Neuron (in vitro differentiated cells): Measurements from ENCODE around the gene MAP2K5.

ENCODE experiments used
- H2AFZ ChIP-seq: one replicate; pipeline ENCODE4 v1.6.1; 2013; ENCODE audit warnings: low read depth, mild to moderate bottlenecking, inconsistent platforms, low read length, moderate library complexity
- H3K27me3 ChIP-seq: one replicate; pipeline ENCODE4 v1.6.1; 2013; ENCODE audit warnings: low read length; ENCODE audit not compliant: insufficient read depth
- H3K36me3 ChIP-seq: one replicate; pipeline ENCODE4 v1.6.1; 2013; ENCODE audit warnings: low read length; ENCODE audit not compliant: insufficient read depth
- H3K4me1 ChIP-seq: one replicate; pipeline ENCODE4 v1.6.1; 2013; ENCODE audit warnings: low read length; ENCODE audit not compliant: insufficient read depth
- H3K4me3 ChIP-seq: 2 replicates; pipeline ENCODE4 v1.5.1; 2013; ENCODE audit warnings: mild to moderate bottlenecking, low read length, moderate library complexity
- H3K9me3 ChIP-seq: one replicate; pipeline ENCODE4 v1.6.1; 2013; ENCODE audit warnings: low read length

Gene MAP2K5

GRCh38 chr15:67805666-67806516, 263.4 kb downstream of the MAP2K5 start:
- Histone ChIP-seq H3K4me3 (no peak overlapping the region), H3K27me3 (no peaks in the 10 kb centered on the region), H3K36me3 (no peaks in the 10 kb centered on the region), H3K9me3 (no peaks in the 10 kb centered on the region), H2AFZ (no peak overlapping the region), H3K4me1 (peaks cover 13% of the 10 kb centered on the region)

GRCh38 chr15:67806536-67806935, 264.0 kb downstream of the MAP2K5 start:
- Histone ChIP-seq H3K36me3 (no peaks in the 10 kb centered on the region), H3K27me3 (no peaks in the 10 kb centered on the region), H3K9me3 (no peaks in the 10 kb centered on the region), H3K4me1 (peaks cover 13% of the 10 kb centered on the region), H2AFZ (no peak overlapping the region), H3K4me3 (no peak overlapping the region)

- Histone ChIP-seq H3K4me1 (peaks cover 13% of the 10 kb centered on the region), H3K9me3 (no peaks in the 10 kb centered on the region), H3K4me3 (no peak overlapping the region), H2AFZ (no peak overlapping the region), H3K27me3 (no peaks in the 10 kb centered on the region), H3K36me3 (no peaks in the 10 kb centered on the region)
These were observed 264.6 kb downstream of the MAP2K5 start for GRCh38 chr15:67807141-67807540.

GRCh38 chr15:67807836-67808235, 265.3 kb downstream of the MAP2K5 start:
- H3K4me1 ChIP-seq, result peaks cover 15% of the 10 kb centered on the region
- H3K27me3 ChIP-seq, result no peaks in the 10 kb centered on the region
- no peak overlapping the region for H2AFZ ChIP-seq
- no peak overlapping the region for H3K4me3 ChIP-seq
- no peaks in the 10 kb centered on the region for H3K36me3 ChIP-seq
- H3K9me3 ChIP-seq, result no peaks in the 10 kb centered on the region

- H3K4me3 ChIP-seq, result no peak overlapping the region
- H3K27me3 ChIP-seq, result no peaks in the 10 kb centered on the region
- no peak overlapping the region for H2AFZ ChIP-seq
- H3K36me3 ChIP-seq, result no peaks in the 10 kb centered on the region
- H3K9me3 ChIP-seq, result no peaks in the 10 kb centered on the region
- H3K4me1 ChIP-seq, result peaks cover 15% of the 10 kb centered on the region
These were observed 266.3 kb downstream of the MAP2K5 start for GRCh38 chr15:67808821-67809220.

GRCh38 chr15:67809441-67809840, 266.9 kb downstream of the MAP2K5 start:
- H3K4me1 ChIP-seq, result peaks cover 9% of the 10 kb centered on the region
- no peaks in the 10 kb centered on the region for H3K36me3 ChIP-seq
- no peaks in the 10 kb centered on the region for H3K27me3 ChIP-seq
- no peak overlapping the region for H3K4me3 ChIP-seq
- H2AFZ ChIP-seq, result no peak overlapping the region
- no peaks in the 10 kb centered on the region for H3K9me3 ChIP-seq

- Histone ChIP-seq H3K27me3 (no peaks in the 10 kb centered on the region), H2AFZ (no peak overlapping the region), H3K36me3 (no peaks in the 10 kb centered on the region), H3K4me3 (no peak overlapping the region), H3K9me3 (no peaks in the 10 kb centered on the region), H3K4me1 (peaks cover 6% of the 10 kb centered on the region)
These were observed 267.4 kb downstream of the MAP2K5 start for GRCh38 chr15:67809866-67810265.

GRCh38 chr15:67812241-67812644, 269.7 kb downstream of the MAP2K5 start:
- peaks cover 3% of the 10 kb centered on the region for H3K4me1 ChIP-seq
- no peak overlapping the region for H2AFZ ChIP-seq
- H3K9me3 ChIP-seq, result peaks cover 5% of the 10 kb centered on the region
- no peaks in the 10 kb centered on the region for H3K27me3 ChIP-seq
- H3K4me3 ChIP-seq, result no peak overlapping the region
- no peaks in the 10 kb centered on the region for H3K36me3 ChIP-seq

GRCh38 chr15:67813104-67813634, 270.7 kb downstream of the MAP2K5 start:
- Histone ChIP-seq H3K27me3 (peaks cover 3% of the 10 kb centered on the region), H2AFZ (no peak overlapping the region), H3K4me1 (peaks cover 3% of the 10 kb centered on the region), H3K36me3 (no peaks in the 10 kb centered on the region), H3K4me3 (no peak overlapping the region), H3K9me3 (peaks cover 6% of the 10 kb centered on the region)

GRCh38 chr15:67815036-67815592, 272.6 kb downstream of the MAP2K5 start:
- no peak overlapping the region for H2AFZ ChIP-seq
- peaks cover 3% of the 10 kb centered on the region for H3K4me1 ChIP-seq
- no peaks in the 10 kb centered on the region for H3K36me3 ChIP-seq
- H3K27me3 ChIP-seq, result peaks cover 18% of the 10 kb centered on the region
- H3K4me3 ChIP-seq, result no peak overlapping the region
- peaks cover 6% of the 10 kb centered on the region for H3K9me3 ChIP-seq

GRCh38 chr15:67816668-67817067, 274.2 kb downstream of the MAP2K5 start:
- H3K27me3 ChIP-seq, result peaks cover 34% of the 10 kb centered on the region

GRCh38 chr15:67818464-67818863, 276.0 kb downstream of the MAP2K5 start:
- Histone ChIP-seq H2AFZ (no peak overlapping the region), H3K36me3 (no peaks in the 10 kb centered on the region), H3K4me1 (peaks cover 23% of the 10 kb centered on the region), H3K9me3 (peaks cover 6% of the 10 kb centered on the region), H3K27me3 (peaks cover 50% of the 10 kb centered on the region), H3K4me3 (no peak overlapping the region)

More at GRCh38 chr15:67816668-67817067, 274.2 kb downstream of the MAP2K5 start:
- no peaks in the 10 kb centered on the region for H3K36me3 ChIP-seq
- peaks cover 9% of the 10 kb centered on the region for H3K4me1 ChIP-seq
- H3K4me3 ChIP-seq, result no peak overlapping the region
- H3K9me3 ChIP-seq, result peaks cover 6% of the 10 kb centered on the region
- no peak overlapping the region for H2AFZ ChIP-seq

GRCh38 chr15:67819636-67820035, 277.1 kb downstream of the MAP2K5 start:
- Histone ChIP-seq H3K36me3 (no peaks in the 10 kb centered on the region), H3K9me3 (peaks cover 6% of the 10 kb centered on the region), H3K4me3 (no peak overlapping the region), H3K27me3 (peaks cover 62% of the 10 kb centered on the region), H2AFZ (no peak overlapping the region), H3K4me1 (peaks cover 34% of the 10 kb centered on the region)
